LoVo (cell line): Measurements from ENCODE around the gene RIMBP2.

Experiments used
- DNase-seq: peaks from one replicate; pipeline ENCODE4 v3.0.0-alpha.2; 2016; ENCODE audit warnings: low spot score

The RIMBP2 gene

DNA sequence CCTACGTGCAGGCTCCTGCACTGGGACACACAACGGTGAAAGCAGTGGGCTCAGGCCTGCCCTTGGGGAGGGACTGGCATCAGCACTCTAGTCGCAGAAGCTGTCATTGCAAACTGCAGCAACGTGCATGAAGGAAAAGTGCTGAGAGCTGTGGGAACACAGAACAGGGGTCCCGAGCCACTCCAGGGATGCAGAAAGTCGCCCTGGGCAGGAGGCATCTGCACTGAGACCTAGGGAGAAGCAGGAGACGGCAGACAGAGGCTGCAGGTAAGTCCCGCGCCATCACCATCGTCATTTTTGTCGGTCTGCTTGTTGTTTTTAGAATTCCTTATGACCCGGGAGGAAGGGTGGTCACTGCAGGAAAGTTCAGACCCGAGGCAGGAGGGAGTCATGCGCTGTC lies 21.6 kb upstream of the RIMBP2 start:
- no peak for DNase-seq

GRCh38 chr12:130729344-130729743 lies 13.2 kb upstream of the RIMBP2 start:
- no peak for DNase-seq

DNA sequence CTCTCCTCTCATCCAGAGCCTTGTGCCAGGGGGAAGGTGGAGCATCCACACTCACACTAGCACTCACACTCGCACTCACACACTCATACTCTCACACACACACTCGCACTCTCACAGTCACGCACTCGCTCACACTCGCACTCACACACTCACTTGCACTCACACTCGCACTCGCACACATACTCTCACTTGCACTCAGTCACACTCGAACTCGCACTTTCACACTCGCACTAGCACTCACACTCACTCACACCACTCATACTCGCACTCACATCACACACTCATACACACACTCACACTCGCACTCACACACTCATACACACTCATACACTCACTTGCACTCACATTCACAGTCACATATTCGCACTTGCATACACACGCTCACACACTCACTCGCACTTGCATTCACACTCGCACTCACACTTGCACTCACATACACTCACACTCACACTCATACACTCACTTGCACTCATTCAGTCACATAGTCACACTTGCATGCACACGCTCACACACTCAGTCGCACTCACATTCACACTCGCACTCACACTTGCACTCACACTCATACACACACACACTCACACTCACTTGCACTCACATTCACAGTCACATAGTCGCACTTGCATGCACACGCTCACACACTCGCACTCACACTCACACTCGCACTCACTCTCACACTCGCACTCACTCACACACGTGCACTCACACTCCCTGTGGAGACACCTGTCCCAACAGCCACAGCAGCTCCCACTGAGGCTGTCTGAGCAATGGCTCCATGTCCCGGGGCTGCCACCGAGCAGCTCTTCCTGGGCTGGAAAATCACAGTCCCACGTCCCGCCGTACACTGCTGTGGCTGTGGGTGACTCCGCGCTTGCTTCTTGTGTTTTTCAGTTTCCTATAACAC lies 12.3 kb upstream of the RIMBP2 start:
- no peak for DNase-seq

DNA sequence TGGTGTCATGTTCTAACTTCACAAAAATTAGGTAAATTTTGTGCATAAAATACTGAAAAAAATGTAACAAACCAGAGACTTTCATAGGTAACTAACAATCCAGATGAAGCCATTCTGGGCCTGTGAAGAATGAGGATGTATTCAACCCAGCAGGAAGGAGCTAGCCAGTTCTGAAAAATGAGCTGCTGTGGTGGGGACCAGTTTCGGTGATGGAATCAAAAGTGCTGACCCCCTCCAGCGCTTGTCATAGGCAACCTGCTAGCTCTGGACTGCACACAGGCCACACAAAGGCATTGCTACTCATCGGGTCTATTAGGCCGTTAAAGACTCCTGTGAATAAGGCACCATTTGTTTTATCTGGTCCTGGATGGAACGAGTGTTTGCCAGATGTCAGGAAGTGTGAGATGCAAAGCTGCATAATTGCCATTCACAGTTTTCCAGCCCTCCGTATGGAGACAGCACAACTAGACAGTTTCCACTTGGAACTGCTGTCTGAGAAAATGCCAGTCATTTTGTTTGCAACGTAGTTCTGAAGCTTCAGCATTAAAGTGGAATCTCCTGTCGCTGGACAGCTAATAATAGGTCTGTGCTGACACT lies 3.3 kb upstream of the RIMBP2 start:
- no peak for DNase-seq

DNA sequence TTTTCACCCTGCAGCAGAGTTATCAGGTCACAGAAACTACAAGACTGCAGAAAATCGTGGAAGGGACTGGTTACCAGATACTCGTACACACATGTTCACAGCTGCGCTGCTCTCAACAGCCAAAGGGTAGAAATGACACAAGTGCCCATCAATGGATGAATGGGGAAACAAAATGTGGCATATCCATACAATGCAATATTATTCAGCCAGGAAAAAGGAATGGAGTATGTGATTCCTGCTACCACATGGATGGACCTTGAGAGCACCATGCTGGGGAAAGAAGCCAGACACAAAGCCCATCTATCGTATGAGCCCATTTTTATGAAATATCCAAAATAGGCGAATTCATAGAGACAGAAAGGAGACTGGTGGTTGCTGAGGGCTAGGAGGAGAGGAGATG lies 1.7 kb upstream of the RIMBP2 start:
- DNase-seq = no peak

- DNase-seq = no peak
Observed at GRCh38 chr12:130716969-130717366, 869 bp upstream of the RIMBP2 start.

- DNase-seq = no peak
Observed at GRCh38 chr12:130715150-130715997, 725 bp downstream of the RIMBP2 start.

- DNase-seq = no peak
Observed at GRCh38 chr12:130714591-130715149, 1.4 kb downstream of the RIMBP2 start.

DNA sequence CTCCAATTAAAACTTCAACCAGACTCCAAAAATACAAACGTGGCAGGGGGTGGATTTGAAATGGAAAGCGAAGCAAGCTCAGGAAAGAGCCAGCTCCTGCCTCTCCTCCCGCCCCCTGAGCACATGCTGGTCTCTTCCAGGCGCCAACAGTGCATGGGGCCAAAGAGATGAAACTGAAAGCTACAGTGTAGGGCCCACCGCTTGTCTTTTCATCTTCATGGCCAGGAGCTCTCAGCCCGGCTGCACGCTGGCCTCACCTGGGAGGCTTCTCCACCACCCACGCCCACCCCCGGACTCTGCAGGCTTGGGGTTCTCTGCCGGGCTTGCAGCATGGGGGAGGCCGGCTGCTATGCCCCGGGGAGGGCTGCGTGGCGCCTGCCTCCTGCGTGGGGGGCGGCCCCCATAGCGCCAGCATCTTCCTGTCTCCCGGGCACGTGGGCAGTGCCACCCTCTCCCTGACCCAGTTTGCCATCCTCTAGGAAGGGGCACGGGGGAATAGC lies 2.0 kb downstream of the RIMBP2 start:
- no peak for DNase-seq

DNA sequence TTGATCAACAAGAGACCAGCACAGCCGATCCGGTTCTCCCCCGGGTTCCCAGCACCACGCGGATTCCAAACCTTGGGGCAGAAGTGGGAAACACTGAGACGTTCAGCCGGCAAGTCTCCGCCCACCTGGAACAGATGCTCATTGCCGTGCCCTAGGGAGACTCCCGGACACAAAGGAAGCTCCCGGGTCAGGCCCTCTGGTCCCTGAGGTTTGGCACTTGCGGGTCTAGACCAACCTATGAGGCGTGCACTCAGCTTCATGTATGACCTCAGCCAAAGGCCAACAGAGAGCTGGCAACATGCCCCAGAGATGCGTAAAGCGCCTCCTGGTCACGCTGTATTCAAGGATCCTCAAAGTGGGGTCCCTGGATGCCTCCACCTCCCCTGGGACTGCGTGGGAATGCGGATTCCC lies 2.5 kb downstream of the RIMBP2 start:
- no peak for DNase-seq

DNA sequence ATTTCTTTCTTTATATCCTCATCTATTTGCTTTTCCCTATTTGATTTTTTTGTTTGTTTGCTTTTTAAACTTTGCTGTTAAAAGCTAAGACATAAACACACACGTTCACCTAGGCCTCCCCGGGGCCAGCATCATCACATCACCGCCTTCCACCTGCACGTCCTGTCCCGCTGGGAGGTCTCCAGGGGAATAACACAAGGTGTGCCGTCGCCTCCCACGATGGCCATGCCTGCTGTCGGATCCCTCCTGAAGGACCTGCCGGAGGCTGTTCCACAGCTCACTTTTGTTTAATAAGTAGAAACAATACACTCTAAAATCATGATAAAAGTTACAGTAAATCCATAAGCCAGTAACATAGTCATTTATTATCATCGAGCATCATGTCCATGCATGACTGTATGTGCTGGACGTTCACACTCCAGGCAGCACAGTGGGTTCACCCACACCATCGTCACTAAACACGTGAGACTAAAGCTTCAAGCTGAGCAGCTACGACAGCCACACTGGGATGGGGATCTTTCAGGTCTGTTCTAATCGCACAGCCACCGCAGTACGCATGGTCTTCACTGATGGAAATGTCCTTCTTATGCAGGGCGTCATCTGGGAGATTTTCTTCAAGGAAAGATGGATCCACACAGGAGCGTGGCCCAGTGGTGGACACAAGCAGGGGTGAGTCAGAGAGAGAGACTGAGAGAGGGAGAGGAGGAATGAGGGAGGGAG lies 3.6 kb downstream of the RIMBP2 start:
- no peak for DNase-seq

- no peak for DNase-seq
Observed at GRCh38 chr12:130711756-130712155, 4.3 kb downstream of the RIMBP2 start.

DNA sequence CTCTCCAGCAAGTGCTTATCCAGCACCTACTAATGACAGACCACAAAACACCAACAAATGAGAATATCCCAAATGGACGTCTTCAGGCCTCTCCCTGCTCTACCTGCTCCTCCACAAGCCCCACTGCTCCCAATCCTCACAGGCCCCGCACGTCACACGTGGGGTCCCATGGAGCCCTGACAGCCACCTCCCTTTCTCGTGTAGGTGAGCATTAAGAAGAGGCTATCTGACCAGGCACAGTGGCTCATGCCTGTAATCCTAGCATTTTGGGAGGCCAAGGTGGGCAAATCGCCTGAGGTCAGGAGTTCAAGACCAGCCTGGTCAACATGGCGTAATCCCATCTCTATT lies 5.4 kb downstream of the RIMBP2 start:
- no peak for DNase-seq

DNA sequence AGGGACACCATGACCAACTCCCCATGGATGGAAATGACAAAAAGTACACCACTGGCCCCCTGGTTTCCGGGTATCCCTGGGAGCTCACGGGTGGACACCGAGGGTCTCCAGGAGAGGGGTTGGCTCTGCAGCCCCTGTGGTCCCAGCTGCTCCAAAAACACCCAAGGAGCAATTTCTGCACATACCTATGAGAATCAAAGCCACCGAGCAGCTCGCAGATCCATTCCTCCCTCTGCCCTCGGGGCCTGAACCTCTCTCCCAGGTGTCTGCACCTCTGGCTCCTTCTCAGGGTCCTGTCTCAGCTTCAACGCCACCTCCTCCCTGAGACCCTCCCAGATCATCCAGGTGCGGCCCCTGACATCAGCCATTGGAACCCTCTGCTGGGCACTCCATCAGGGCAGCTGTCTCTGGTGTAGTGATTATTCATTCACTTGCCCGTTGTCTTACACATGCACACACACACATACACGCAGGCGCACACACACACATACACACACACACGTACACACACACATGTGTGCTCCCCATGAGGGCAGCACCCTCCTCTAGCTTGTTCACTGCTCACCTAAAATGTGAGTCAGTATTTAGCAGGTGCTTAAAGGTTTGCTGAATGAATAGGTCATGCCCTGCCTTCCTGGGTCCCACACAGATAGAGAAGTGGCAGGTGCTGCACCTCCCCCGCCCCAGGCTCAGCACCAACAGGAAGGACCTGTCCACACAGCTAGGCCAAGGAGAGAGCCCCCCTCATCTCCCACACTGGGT lies 5.9 kb downstream of the RIMBP2 start:
- no peak for DNase-seq

GRCh38 chr12:130709151-130709970 lies 6.7 kb downstream of the RIMBP2 start:
- DNase-seq = no peak

DNA sequence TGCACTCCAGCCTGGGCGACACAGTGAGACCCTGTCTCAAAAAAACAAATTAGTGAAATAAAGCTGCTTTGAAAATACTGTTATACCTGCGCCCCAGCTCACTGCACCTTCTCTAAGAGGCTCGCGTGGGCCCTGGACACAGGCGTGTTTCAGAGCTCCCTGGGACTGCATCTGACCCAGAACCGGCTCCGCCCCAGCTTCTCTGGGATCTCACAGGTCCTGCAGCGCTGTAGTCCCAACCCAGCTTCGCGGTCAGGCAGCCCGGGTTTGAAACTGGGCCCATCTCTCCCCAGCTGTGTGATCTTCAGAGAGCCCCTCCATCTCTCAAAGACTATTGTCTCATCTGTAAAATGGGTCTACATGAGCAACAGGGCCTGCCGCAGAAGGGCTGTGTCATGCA lies 7.5 kb downstream of the RIMBP2 start:
- no peak for DNase-seq

DNA sequence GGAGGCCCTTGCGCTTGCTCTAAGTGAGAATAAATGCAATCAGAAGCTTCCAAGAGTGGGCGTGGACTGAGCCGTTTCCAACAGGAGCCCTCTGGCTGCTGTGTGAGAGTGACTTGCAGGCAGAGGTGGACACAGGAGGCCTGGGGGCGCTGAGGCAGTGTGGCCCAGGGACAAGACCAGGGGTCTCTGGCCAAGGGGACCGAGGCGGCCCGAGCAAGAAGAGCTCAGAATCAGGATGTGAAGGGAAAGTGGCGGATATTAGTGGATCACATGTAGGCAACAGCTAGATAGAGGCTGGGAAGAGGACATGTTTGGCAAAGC lies 8.6 kb downstream of the RIMBP2 start:
- DNase-seq = no peak

DNA sequence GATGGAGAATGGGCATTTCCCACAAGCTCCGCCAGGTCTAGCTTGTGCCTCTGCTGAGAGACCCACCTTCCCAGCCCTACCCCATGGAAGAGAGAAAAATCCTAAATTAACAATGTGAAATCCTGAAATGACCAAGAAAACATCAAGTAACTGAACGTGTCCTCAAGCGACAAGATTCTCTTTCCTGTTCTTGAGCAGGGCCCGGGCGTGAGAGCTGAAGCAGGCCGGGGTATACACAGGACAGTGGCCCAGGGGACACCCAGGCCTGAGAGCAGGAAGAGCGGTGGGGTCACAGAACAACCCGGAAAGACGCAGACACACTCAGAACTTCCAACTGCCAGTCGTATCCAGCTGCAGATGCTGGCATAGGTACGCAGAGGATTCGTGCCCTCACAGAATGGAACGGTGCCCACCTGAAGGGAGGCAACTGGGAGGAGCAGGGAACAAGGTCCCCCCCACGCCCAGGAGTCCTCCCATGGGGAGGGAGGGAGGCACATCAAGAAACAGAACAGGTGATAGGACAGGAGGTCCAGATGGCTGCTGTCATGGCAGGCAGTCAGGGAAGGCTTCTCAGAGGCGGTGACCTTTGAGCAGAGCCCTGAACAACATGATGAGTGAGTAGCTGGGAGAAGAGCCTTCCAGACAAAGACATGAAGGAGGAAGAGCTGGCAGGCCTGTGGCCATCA lies 9.1 kb downstream of the RIMBP2 start:
- DNase-seq = no peak

DNA sequence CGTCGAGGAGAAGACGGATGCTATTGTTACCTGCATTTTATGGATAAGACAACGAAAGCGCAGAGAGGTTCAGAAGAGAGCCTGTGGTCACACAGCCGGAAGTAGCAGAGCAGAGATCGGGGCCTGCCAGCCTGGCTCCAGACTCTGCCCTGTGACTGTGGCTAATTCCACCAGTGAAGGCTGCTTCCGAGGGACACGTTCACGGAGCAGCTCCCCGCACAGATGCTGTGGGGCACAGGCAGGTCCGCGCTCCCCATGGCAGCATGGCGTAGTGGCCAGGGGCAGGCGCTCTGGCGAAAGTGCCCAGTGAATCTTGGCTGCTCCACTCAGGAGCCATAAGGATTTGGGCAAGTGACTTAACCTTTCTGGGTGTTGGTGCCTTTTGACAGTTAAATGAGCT lies 9.8 kb downstream of the RIMBP2 start:
- no peak for DNase-seq
